Activated CD4-positive, alpha-beta memory T cell treated with anti-CD3 and anti-CD28 coated beads for 36 hours (primary cell): ENCODE results near the gene SPIC. TPM values are rescaled to one million over a fixed set of nuclear protein-coding genes. Genes with fewer than 3 reads are reported as not detected.
"Not testable (repeated sequence)": the region's sequence is repeated elsewhere in the genome, so short reads cannot be mapped to it uniquely, and the experiment has no call there.

Experiments
- CTCF ChIA-PET: fragments of 350-600 bp; sonication (Branson Sonifier 250); formaldehyde crosslinking; loops from one replicate; lab custom pipeline; 2021; ENCODE audit warnings: antibody characterized with exemption, inconsistent platforms; lab: Charles Lee
- POLR2A ChIA-PET: fragments of 350-600 bp; sonication (Branson Sonifier 250); formaldehyde crosslinking; loops from one replicate; lab custom pipeline; 2021; ENCODE audit warnings: antibody characterized with exemption; lab: Charles Lee
- DNase-seq: peaks from one replicate; pipeline ENCODE4 v3.0.0-alpha.2; 2020
- H3K27ac Mint-ChIP-seq: one replicate; pipeline ENCODE4 v1.8.0; 2021; ENCODE audit warnings: mixed read lengths
- H3K27me3 Mint-ChIP-seq: one replicate; pipeline ENCODE4 v1.8.0; 2021; ENCODE audit warnings: mixed read lengths
- H3K36me3 Mint-ChIP-seq: one replicate; pipeline ENCODE4 v1.8.0; 2021; ENCODE audit warnings: mixed read lengths
- H3K4me1 Mint-ChIP-seq: one replicate; pipeline ENCODE4 v1.8.0; 2021; ENCODE audit warnings: low read depth, mixed read lengths
- H3K4me3 Mint-ChIP-seq: one replicate; pipeline ENCODE4 v1.8.0; 2021; ENCODE audit warnings: mild to moderate bottlenecking, mixed read lengths
- H3K9me3 Mint-ChIP-seq: one replicate; pipeline ENCODE4 v1.8.0; 2021; ENCODE audit warnings: mixed read lengths
- intact Hi-C: fragments of 100-400 bp; cut with micrococcal nuclease; formaldehyde crosslinking; loops from one replicate; pipeline ENCODE4 v1.15.1; 2023
- total RNA-seq, 2 experiments: library from RNA; stranded (reverse); gene quantifications; one replicate each; pipeline ENCODE4 v1.2.3, GENCODE V29; 2021

Gene SPIC
- total RNA-seq = not detected

DNA sequence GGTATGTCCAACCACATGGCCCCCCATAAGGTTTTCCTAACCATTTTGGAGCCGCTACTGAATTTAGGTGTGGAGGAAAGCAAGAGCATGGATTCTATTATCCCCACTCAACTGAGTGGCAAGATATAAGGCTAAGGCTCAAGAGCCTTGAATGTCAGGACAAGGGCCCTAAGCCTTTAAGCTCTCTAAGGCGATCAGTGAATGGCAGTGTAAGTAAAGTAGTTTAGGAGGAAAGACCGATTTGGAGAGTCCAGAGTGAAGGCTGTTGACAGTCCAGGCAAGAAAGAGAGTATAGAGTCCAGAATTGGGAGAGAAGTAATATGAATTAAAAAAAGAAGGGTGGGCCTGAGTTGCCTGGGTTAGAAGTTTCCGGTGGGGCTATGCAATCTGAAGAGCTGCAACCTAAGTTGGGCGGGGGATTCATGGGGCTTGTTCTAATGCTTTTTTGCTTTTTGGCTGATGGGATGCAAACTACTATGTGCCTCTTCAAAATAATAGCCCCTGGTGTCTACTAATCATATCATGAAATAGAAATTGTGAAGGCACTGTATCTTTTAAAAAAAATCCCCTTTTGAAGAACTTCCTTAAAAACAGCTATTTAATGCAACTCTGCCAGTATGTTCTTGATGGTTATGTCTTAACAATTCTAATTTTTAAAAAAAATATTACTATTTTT lies at the start of gene SPIC:
Gene SPIC (plus strand): TSS at position 626 of the 676 bp plus-strand sequence. CDS start 1,569 bp downstream, outside the sequence.
- no peaks in the 10 kb centered on the region for H3K9me3 Mint-ChIP-seq
- no peak within 1 kb of the TSS for H3K4me3 Mint-ChIP-seq
- intact Hi-C loops = no loop called here
- no peak within 1 kb of the TSS for H3K27ac Mint-ChIP-seq
- ChIA-PET CTCF (no interaction called here), POLR2A (no interaction called here)
- no peaks in the 10 kb centered on the region for H3K27me3 Mint-ChIP-seq
- H3K36me3 Mint-ChIP-seq = no peaks in the 10 kb centered on the region
- H3K4me1 Mint-ChIP-seq = no peaks in the 10 kb centered on the region
- DNase-seq = no peak

DNA sequence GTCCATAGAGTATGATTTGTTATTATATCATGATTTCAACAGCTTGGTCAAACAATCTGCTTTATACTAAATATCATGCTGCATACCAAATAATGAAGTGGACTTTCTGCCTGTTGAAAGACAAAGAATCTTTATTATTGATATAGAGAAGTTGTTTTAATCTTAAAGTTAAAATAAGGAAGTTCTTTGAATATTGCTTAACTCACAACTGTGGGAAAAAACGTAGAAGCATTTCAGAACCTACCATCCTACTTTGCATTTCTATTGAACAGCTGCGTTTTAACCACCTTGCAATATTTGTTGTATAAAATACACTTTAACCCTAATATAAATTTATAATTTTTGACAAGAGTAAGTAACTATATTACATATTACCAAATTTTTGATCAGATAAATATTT lies 44.7 kb upstream of the SPIC start:
- intact Hi-C loops = no loop called here
- Mint-ChIP-seq H3K36me3 (no peaks in the 10 kb centered on the region), H3K9me3 (no peaks in the 10 kb centered on the region), H3K27me3 (peaks cover 2% of the 10 kb centered on the region), H3K27ac (no peak overlapping the region), H3K4me1 (no peaks in the 10 kb centered on the region), H3K4me3 (no peak overlapping the region)
- DNase-seq = no peak
- ChIA-PET POLR2A (interaction anchor here (0.5 kb wide), 1 partner anchor 601 kb away, joined by 3 read pairs; no protein-coding TSS in a partner anchor), CTCF (no interaction called here)

GRCh38 chr12:101436136-101436535 lies 39.0 kb upstream of the SPIC start:
- Mint-ChIP-seq H3K9me3 (no peaks in the 10 kb centered on the region), H3K27me3 (peaks cover 4% of the 10 kb centered on the region), H3K27ac (no peak overlapping the region), H3K4me3 (no peak overlapping the region), H3K4me1 (no peaks in the 10 kb centered on the region), H3K36me3 (no peaks in the 10 kb centered on the region)
- DNase-seq = no peak
- ChIA-PET POLR2A (no interaction called here), CTCF (no interaction called here)
- intact Hi-C loops = no loop called here

DNA sequence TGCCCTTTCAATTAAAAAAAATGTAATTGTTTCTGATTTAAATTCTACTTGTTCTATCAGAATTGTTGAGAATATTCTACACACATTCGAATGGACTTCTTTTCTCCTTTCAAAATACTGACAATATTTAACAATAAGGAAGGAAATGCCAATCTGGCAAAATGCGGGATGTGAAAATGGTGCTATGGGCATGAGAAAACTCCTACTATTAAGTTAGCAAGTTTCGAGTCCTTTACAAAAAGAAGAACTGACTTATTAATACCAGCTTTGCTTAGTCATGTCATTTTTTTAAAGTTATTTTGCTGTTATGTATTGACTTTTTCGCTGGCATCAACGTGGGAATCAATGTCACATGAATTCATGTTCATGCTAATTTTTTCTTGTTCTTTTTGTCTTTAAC lies 35.9 kb upstream of the SPIC start:
- intact Hi-C loops = no loop called here
- DNase-seq = no peak
- no peak overlapping the region for H3K27ac Mint-ChIP-seq
- no peaks in the 10 kb centered on the region for H3K36me3 Mint-ChIP-seq
- H3K4me1 Mint-ChIP-seq = no peaks in the 10 kb centered on the region
- POLR2A ChIA-PET = no interaction called here
- H3K4me3 Mint-ChIP-seq = no peak overlapping the region
- peaks cover 4% of the 10 kb centered on the region for H3K27me3 Mint-ChIP-seq
- CTCF ChIA-PET = no interaction called here
- no peaks in the 10 kb centered on the region for H3K9me3 Mint-ChIP-seq

- intact Hi-C loops = no loop called here
- CTCF ChIA-PET = no interaction called here
These were observed 33.5 kb upstream of the SPIC start for GRCh38 chr12:101441461-101442224.

DNA sequence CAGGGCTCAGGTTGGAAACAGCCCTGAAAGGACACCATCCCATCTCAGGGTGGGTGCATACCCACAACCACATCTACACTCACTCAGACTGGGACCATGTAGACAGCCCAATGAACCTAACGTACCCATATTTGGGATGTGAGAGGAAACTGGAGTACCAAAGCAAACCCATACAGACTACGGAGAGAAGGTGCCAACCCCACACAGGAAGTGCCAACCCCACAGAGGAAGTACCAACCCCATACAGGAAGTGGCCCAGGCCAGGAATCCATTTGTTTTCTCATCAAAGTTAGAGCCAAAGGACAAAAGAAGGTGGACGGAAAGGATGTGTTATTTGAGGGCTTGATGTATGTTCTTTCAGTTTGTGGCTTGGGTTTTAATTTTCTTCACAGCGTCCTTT lies 19.5 kb upstream of the SPIC start:
- H3K27ac Mint-ChIP-seq = no peak overlapping the region
- H3K4me1 Mint-ChIP-seq = peaks cover 8% of the 10 kb centered on the region
- POLR2A ChIA-PET = no interaction called here
- peaks cover 6% of the 10 kb centered on the region for H3K9me3 Mint-ChIP-seq
- no peak overlapping the region for H3K4me3 Mint-ChIP-seq
- CTCF ChIA-PET = no interaction called here
- peak; percentile 31 for DNase-seq
- peaks cover 7% of the 10 kb centered on the region for H3K36me3 Mint-ChIP-seq
- no peaks in the 10 kb centered on the region for H3K27me3 Mint-ChIP-seq
- intact Hi-C loops = no loop called here

More at GRCh38 chr12:101441461-101442224, 33.5 kb upstream of the SPIC start:
- Mint-ChIP-seq H3K4me1 (no peaks in the 10 kb centered on the region), H3K27me3 (no peaks in the 10 kb centered on the region), H3K36me3 (no peaks in the 10 kb centered on the region), H3K9me3 (no peaks in the 10 kb centered on the region), H3K27ac (no peak overlapping the region), H3K4me3 (no peak overlapping the region)
- DNase-seq = no peak
- POLR2A ChIA-PET = no interaction called here

DNA sequence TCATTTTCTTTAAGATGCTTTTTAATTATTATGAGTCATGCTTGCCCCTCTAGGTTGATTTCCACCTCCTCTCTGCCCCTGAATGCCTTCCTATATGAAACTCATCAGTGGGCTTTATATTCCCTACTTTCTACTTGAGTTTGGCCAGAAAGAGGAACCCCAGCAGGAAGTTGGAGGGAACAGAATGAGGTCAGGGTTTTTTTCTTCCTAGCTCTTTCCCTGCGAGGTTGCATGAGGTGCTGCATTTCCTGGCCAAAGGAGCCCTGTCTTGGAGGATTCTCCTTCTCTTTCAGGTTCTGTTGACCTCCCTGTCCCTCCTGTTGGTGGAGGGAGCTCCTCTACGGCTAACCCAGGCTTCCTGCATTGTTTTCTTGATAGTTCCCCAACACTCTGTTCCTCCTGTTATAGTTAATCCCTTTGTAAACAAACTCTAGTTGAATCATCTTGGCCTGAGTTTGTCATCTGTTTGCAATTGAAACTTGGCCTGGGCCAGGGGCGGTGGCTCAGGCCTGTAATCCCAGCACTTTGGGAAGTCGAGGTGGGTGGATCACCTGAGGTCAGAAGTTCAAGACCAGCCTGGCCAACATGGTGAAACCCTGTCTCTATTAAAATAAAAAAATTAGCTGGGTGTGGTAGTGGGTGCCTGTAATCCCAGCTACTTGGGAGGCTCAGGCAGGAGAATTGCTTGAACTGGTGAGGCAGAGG lies 15.3 kb upstream of the SPIC start:
- POLR2A ChIA-PET = no interaction called here

GRCh38 chr12:101468948-101469347 lies 6.2 kb upstream of the SPIC start:
- no peaks in the 10 kb centered on the region for H3K27me3 Mint-ChIP-seq
- H3K36me3 Mint-ChIP-seq = no peaks in the 10 kb centered on the region
- intact Hi-C loops = no loop called here
- ChIA-PET POLR2A (no interaction called here), CTCF (no interaction called here)
- no peak overlapping the region for H3K4me3 Mint-ChIP-seq
- no peaks in the 10 kb centered on the region for H3K4me1 Mint-ChIP-seq
- H3K9me3 Mint-ChIP-seq = no peaks in the 10 kb centered on the region
- no peak for DNase-seq
- no peak overlapping the region for H3K27ac Mint-ChIP-seq

More for the DNA sequence above, 15.3 kb upstream of the SPIC start:
- Mint-ChIP-seq H3K9me3 (peaks cover 6% of the 10 kb centered on the region), H3K27me3 (no peaks in the 10 kb centered on the region), H3K4me1 (peaks cover 8% of the 10 kb centered on the region), H3K27ac (no peak overlapping the region), H3K4me3 (no peak overlapping the region), H3K36me3 (peaks cover 7% of the 10 kb centered on the region)
- DNase-seq = no peak
- intact Hi-C loops = no loop called here
- CTCF ChIA-PET = no interaction called here

DNA sequence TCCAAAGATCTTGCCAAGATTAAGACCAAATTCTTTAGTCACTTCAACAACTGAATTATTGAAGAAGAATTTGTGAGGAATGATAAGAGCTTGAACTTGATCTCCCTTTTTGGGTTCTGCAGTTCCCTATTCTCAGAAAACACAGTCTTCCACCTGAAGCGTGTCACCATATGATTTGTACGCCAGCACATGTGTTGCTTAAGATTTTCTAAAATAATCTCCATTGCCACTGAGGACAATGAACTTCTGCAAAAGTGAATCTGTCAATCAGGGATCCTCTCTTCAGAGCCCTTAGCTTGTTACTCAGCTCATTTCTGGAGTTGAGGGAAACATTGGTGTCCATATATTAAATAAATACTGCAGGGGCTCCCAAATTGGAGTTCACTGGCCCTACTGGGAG lies 4.2 kb upstream of the SPIC start:
- ChIA-PET POLR2A (no interaction called here), CTCF (no interaction called here)
- H3K9me3 Mint-ChIP-seq = no peaks in the 10 kb centered on the region
- H3K4me1 Mint-ChIP-seq = no peaks in the 10 kb centered on the region
- no peak for DNase-seq
- H3K27ac Mint-ChIP-seq = no peak overlapping the region
- intact Hi-C loops = no loop called here
- no peaks in the 10 kb centered on the region for H3K36me3 Mint-ChIP-seq
- H3K4me3 Mint-ChIP-seq = no peak overlapping the region
- H3K27me3 Mint-ChIP-seq = no peaks in the 10 kb centered on the region

DNA sequence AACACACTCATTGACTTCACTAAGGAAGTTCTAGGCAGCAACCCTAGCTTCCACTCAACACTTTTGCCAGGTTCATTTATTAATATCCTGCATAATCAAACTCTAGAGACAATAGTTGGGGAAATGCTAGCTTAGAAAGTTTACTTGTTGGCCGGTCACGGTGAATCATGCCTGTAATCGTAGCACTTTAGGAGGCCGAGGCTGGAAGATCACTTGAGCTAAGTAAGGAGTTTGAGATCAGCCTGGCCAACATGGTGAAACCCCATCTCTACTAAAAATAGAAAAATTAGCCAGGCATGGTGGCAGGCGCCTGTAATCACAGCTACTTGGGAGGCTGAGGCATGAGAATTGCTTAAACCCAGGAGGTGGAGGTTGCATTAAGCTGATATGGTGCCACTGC lies 3.3 kb upstream of the SPIC start:
- CTCF ChIA-PET, H3K4me1 Mint-ChIP-seq, DNase-seq, H3K27ac Mint-ChIP-seq, H3K4me3 Mint-ChIP-seq, intact Hi-C loops, POLR2A ChIA-PET, H3K9me3 Mint-ChIP-seq, H3K36me3 Mint-ChIP-seq, H3K27me3 Mint-ChIP-seq: not testable (repeated sequence)

DNA sequence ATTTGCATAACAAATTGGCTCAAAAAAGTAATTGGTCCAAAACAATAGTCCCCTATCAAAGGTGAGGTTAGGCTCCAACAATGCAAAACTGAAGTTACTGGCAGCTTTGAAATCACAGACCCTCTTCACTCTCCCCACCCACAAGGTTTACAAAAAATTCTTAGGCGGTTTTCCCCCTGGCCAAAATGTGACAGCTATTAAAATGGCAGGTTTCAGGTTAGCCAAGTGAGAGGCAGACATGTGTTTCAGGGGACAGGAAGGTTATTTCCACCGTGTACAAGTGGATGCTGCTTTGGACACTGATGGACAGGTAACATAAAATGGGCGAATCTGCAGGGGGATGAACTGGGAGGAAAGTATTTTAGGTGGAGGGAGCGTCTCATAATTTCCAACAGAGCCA lies 888 bp upstream of the SPIC start:
- intact Hi-C loops = no loop called here
- Mint-ChIP-seq H3K36me3 (no peaks in the 10 kb centered on the region), H3K27me3 (no peaks in the 10 kb centered on the region), H3K27ac (no peak overlapping the region), H3K9me3 (no peaks in the 10 kb centered on the region), H3K4me1 (no peaks in the 10 kb centered on the region), H3K4me3 (no peak overlapping the region)
- CTCF ChIA-PET = no interaction called here
- DNase-seq = no peak
- POLR2A ChIA-PET = no interaction called here

- H3K4me3 Mint-ChIP-seq = no peak overlapping the region
- POLR2A ChIA-PET = no interaction called here
- DNase-seq = no peak
- intact Hi-C loops = no loop called here
- CTCF ChIA-PET = no interaction called here
- H3K9me3 Mint-ChIP-seq = no peaks in the 10 kb centered on the region
- H3K36me3 Mint-ChIP-seq = no peaks in the 10 kb centered on the region
- H3K4me1 Mint-ChIP-seq = no peaks in the 10 kb centered on the region
- no peaks in the 10 kb centered on the region for H3K27me3 Mint-ChIP-seq
- no peak overlapping the region for H3K27ac Mint-ChIP-seq
These were observed 692 bp downstream of the SPIC start for GRCh38 chr12:101475751-101476305.
